Heart left ventricle (tissue), 16 donors: ENCODE measurements around the gene AKT2. TPM values are rescaled to one million over a fixed set of nuclear protein-coding genes. Genes with fewer than 3 reads are reported as not detected.

ENCODE experiments used
- ATAC-seq, 4 donors: fragments of 200-7000 bp; cut with Tn5 transposase; one replicate each; pipeline ENCODE4 v1.9.1; 2020 to 2022; ENCODE audit warnings: moderate library complexity in 4 of 4, mild to moderate bottlenecking in 3 of 4, moderate number of reproducible peaks in 1 of 4
- DNase-seq, 5 donors: peaks; one replicate each; pipeline ENCODE4 v3.0.0-alpha.2; 2020
- H3K27ac ChIP-seq, 12 donors: fragments of 200-600 bp; sonication (generic) in 4 of 12; one replicate each; pipeline versions ENCODE4 v1.5.0 to v1.8.0; 2016 to 2022; ENCODE audit warnings: mild to moderate bottlenecking in 2 of 12
- H3K27me3 ChIP-seq, 9 donors: fragments of 200-600 bp; sonication (generic) in 2 of 9; one replicate each; pipeline versions ENCODE4 v1.5.1 to v1.8.0; 2016 to 2022; ENCODE audit warnings: mild to moderate bottlenecking in 3 of 9
- H3K36me3 ChIP-seq, 9 donors: fragments of 200-600 bp; sonication (generic) in 2 of 9; one replicate each; pipeline versions ENCODE4 v1.5.0 to v1.8.0; 2018 to 2022; ENCODE audit warnings: mild to moderate bottlenecking in 2 of 9
- H3K4me1 ChIP-seq, 12 donors: fragments of 200-600 bp; sonication (generic) in 4 of 12; one replicate each; pipeline versions ENCODE4 v1.5.0 to v1.8.0; 2016 to 2022; ENCODE audit warnings: mild to moderate bottlenecking in 3 of 12
- H3K4me3 ChIP-seq, 12 donors: fragments of 200-600 bp; sonication (generic) in 4 of 12; one replicate each; pipeline versions ENCODE4 v1.5.0 to v1.8.0; 2017 to 2022; ENCODE audit warnings: mild to moderate bottlenecking in 9 of 12, moderate library complexity in 4 of 12
- H3K9me3 ChIP-seq, 12 donors: fragments of 200-600 bp; sonication (generic) in 4 of 12; one replicate each; pipeline versions ENCODE4 v1.5.0 to v1.8.0; 2016 to 2022; ENCODE audit warnings: mild to moderate bottlenecking in 1 of 12
- POLR2A ChIP-seq, 2 donors: fragments of 450-650 bp; IDR thresholded peaks; one replicate each; pipeline ENCODE4 v1.6.1; 2017; ENCODE audit warnings: antibody characterized with exemption in 2 of 2, mild to moderate bottlenecking in 2 of 2, moderate library complexity in 2 of 2
- WGBS, 4 donors: extraction: QIAGEN DNeasy Blood & Tissue Kit in 2 of 4; methylation state at CpG; one replicate each; pipeline versions ENCODE4 v1.1.5 to v1.1.7; 2013 to 2018; 5-methylcytosine and 5-hydroxymethylcytosine counted together
- intact Hi-C, 10 donors: fragments of 100-400 bp; cut with DNase I; formaldehyde crosslinking; loops; one replicate each; pipeline versions ENCODE4 v1.11.1 to v1.14.2; 2022
- polyA plus RNA-seq, 2 donors: library from polyadenylated mRNA; stranded (reverse); fragments of 200-250 nt; gene quantifications; one replicate each; pipeline ENCODE4 v1.2.3, GENCODE V29; 2013
- total RNA-seq, 9 donors: library from RNA; depleted of rRNA in 2 of 9; stranded (reverse); fragments of >200 nt in 2 of 9; fragmentation: NEBNext Ultra II Directional in 3 of 9; extraction: Animal tissue kit (Norgen Biotek cat#: 25700) in 3 of 9; gene quantifications; one replicate each; pipeline versions ENCODE4 v1.1.0 to v1.2.4, GENCODE V29; 2016 to 2023
- TF ChIP-seq, protein P1 (sequence below), 12 donors: fragments of 200-600 bp; sonication (generic) in 4 of 12; IDR thresholded peaks; one replicate each; pipeline versions ENCODE4 v1.5.0 to v1.8.0; 2018 to 2022; ENCODE audit warnings: antibody characterized with exemption in 12 of 12, mild to moderate bottlenecking in 5 of 12
- donor health status: ischemic (EF 13 %, LVEDD 7.1; RV severe dilation, severe dysfunction).
- donor health status: healthy with polysubstance abuse.
- donor health status: DM: no; HTN: yes; CAD: no.
- donor health status: DM: no; HTN: no; CAD: no.
- donor health status: ischemic (EF 25% LVEDD 6.9; RV normal size, moderate dysfunction).
- donor health status: ischemic (EF 25% LVEDD 5.7; RV mildly dilated, moderate dysfunction).
- donor health status: healthy.
- donor health status: DM: yes; HTN: yes; CAD: no.
- donor health status: ischemic (EF 35%, LVEDD 5.7; RV mildly dilated, moderate dysfunction).
- donor health status: nonischemic (EF 11% LVEDD 7.7; RV severe dilation, severe dysfunction).
- donor health status: DM: yes; HTN: yes; CAD: no.
- donor health status: PGD.
- donor health status: ischemic (EF 29% LVEDD 5.4; RV normal size, mild dysfunction).
- donor health status: nonischemic (EF 23%, LVEDD 6.1; RV moderate dilation, normal function).

Gene AKT2
- total and polyA plus RNA-seq, 11 donors: 71.0 to 132 (median 112) TPM

DNA sequence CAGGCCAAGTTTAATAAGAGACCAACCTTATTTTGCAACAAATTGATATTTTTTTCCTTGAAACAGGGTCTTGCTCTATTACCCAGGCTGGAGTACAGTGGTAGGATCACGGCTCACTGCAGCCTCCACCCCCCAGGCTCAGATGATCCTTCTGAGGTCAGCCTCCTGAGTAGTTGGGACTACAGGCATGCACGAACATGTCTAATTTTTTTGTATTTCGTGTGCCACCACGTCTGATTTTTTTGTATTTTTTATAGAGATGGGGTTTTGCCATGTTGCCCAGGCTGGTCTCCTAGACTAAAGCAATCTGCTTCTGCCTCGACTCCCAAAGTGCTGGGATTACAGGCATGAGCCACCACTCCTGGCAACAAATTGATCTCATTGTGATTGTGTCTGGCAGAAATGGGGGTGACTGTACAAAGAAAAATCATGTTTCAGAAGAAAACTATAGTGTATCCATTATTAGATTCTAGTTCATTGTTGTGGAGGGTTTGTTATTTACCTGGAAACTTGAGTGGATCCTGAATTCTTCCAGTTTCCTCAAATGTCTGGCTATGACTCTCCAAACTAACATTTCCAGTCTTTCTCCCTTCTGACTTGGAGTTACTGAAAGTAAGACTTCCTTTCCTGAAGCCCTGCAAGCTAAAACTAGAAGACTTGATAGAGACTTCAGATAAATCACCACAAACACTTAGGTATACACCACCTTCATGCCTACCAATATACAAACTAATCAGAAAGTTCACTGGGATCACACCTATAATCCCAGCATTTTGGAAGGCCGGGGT lies 17.3 kb upstream of the AKT2 start:
- peaks cover 0 to 5% (median 0%) of the 10 kb centered on the region in 12 donors for H3K4me1 ChIP-seq
- no peaks in the 10 kb centered on the region for H3K9me3 ChIP-seq
- DNase-seq: no peak
- TF ChIP-seq, protein P1, sequence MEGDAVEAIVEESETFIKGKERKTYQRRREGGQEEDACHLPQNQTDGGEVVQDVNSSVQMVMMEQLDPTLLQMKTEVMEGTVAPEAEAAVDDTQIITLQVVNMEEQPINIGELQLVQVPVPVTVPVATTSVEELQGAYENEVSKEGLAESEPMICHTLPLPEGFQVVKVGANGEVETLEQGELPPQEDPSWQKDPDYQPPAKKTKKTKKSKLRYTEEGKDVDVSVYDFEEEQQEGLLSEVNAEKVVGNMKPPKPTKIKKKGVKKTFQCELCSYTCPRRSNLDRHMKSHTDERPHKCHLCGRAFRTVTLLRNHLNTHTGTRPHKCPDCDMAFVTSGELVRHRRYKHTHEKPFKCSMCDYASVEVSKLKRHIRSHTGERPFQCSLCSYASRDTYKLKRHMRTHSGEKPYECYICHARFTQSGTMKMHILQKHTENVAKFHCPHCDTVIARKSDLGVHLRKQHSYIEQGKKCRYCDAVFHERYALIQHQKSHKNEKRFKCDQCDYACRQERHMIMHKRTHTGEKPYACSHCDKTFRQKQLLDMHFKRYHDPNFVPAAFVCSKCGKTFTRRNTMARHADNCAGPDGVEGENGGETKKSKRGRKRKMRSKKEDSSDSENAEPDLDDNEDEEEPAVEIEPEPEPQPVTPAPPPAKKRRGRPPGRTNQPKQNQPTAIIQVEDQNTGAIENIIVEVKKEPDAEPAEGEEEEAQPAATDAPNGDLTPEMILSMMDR (IDR thresholded peaks at IDR 0.05): no peak
- TF ChIP-seq POLR2A (IDR thresholded peaks at IDR 0.05): no peak
- H3K27me3 ChIP-seq: no peaks in the 10 kb centered on the region
- ATAC-seq: no peak
- no peaks in the 10 kb centered on the region for H3K36me3 ChIP-seq
- H3K27ac ChIP-seq: no peak overlapping the region
- intact Hi-C loops: loop anchor here in 9 of 10 donors (10.0 kb wide), 4 partner anchors 222 to 332 kb away; no protein-coding TSS in a partner anchor
- 86 to 90% (median 89%) methylated on average over 6 of the region's 6 CpGs for WGBS, 4 donors
- no peak overlapping the region for H3K4me3 ChIP-seq

DNA sequence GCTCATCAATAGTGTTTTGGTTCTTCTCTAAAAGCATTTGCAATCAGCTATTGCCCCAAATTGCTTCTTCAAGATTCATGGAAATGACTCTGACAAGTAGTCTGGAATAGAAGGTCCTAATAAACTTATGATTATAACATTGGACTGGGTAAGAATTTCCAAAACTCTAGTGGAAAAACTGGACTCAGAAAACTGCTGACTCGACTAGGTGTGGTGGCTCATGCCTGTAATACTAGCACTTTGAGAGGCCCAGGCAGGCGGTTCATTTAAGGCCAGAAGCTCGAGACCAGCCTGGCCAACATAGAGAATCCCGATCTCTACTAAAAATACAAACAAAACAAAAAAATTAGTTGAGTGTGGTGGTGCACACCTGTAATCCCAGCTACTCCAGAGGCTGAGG lies 15.5 kb upstream of the AKT2 start:
- peaks cover 0 to 4% (median 0%) of the 10 kb centered on the region in 12 donors for H3K4me1 ChIP-seq
- WGBS, 4 donors: 92 to 97% (median 95%) methylated on average over 4 of the region's 4 CpGs
- no peaks in the 10 kb centered on the region for H3K27me3 ChIP-seq
- H3K9me3 ChIP-seq: no peaks in the 10 kb centered on the region
- H3K27ac ChIP-seq: no peak overlapping the region
- no peaks in the 10 kb centered on the region for H3K36me3 ChIP-seq
- TF ChIP-seq, protein P1 (IDR thresholded peaks at IDR 0.05): no peak
- no peak for TF ChIP-seq POLR2A (IDR thresholded peaks at IDR 0.05)
- no peak for DNase-seq
- intact Hi-C loops: loop anchor here in 9 of 10 donors (10.0 kb wide), 4 partner anchors 224 to 334 kb away; no protein-coding TSS in a partner anchor
- H3K4me3 ChIP-seq: no peak overlapping the region
- no peak for ATAC-seq

DNA sequence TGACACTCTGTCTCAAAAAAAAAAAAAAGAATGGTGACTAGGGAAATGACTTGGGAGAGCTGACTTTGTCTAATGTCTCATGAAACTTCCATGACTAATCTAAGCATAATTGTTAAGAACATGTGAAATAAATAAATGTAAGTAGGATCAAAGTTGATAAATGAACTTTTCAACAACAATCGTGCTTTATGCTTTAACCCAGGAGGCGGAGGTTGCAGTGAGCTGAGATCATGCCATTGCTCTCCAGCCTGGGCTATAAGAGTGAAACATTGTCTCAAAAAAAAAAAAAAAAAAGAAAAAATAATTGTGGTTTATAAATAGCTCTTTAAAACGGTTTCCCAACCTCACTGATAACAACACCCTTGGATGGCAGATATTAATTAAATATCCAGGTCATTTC lies 12.9 kb upstream of the AKT2 start:
- H3K9me3 ChIP-seq: no peaks in the 10 kb centered on the region
- H3K4me3 ChIP-seq: no peak overlapping the region
- ATAC-seq: no peak
- H3K27ac ChIP-seq: no peak overlapping the region
- no peaks in the 10 kb centered on the region for H3K4me1 ChIP-seq
- intact Hi-C loops: no loop called here
- no peaks in the 10 kb centered on the region for H3K27me3 ChIP-seq
- no peak for DNase-seq
- no peaks in the 10 kb centered on the region for H3K36me3 ChIP-seq
- TF ChIP-seq, protein P1 (IDR thresholded peaks at IDR 0.05): no peak
- TF ChIP-seq POLR2A (IDR thresholded peaks at IDR 0.05): no peak
- WGBS, 4 donors: 60 to 65% (median 60%) methylated on average over 3 of the region's 3 CpGs

DNA sequence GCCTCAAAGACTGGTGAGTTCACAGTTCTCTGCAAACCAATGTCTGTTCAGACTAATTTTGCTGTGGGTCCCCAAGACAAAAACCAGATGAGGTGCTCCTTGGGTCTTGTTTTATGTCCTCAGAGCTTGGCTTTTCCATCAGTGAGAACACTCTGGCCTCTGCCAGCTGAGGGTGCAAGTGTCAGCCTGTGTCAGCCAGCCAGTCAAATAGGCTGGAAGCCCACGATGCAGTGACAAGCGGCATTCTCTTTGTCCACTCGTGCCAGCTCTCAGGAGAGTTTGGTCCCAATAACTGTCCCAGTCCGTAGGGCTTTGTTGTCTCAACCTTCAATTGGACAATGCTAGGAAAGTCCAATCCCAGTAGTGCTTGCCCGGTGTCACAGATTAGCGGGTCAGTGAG lies 9.4 kb upstream of the AKT2 start:
- Histone ChIP-seq H3K4me1 (no peaks in the 10 kb centered on the region), H3K4me3 (no peak overlapping the region), H3K36me3 (no peaks in the 10 kb centered on the region), H3K27ac (no peak overlapping the region), H3K27me3 (no peaks in the 10 kb centered on the region), H3K9me3 (no peaks in the 10 kb centered on the region)
- intact Hi-C loops: no loop called here
- DNase-seq: no peak
- TF ChIP-seq, protein P1 (IDR thresholded peaks at IDR 0.05): no peak
- no peak for TF ChIP-seq POLR2A (IDR thresholded peaks at IDR 0.05)
- 80 to 93% (median 87%) methylated on average over 5 to 6 of the region's 6 CpGs for WGBS, 4 donors
- ATAC-seq: no peak
